GM18517 (cell line): Measurements from ENCODE around the gene XKR3.
"Not testable (repeated sequence)": the region's sequence is repeated elsewhere in the genome, so short reads cannot be mapped to it uniquely, and the experiment has no call there.

Experiments used
- ATAC-seq: cut with Tn5 transposase; IDR thresholded peaks from one replicate; pipeline ENCODE4 v1.9.1; 2021; ENCODE audit warnings: mild to moderate bottlenecking, moderate library complexity; ENCODE audit not compliant: unreplicated experiment

XKR3 gene

DNA sequence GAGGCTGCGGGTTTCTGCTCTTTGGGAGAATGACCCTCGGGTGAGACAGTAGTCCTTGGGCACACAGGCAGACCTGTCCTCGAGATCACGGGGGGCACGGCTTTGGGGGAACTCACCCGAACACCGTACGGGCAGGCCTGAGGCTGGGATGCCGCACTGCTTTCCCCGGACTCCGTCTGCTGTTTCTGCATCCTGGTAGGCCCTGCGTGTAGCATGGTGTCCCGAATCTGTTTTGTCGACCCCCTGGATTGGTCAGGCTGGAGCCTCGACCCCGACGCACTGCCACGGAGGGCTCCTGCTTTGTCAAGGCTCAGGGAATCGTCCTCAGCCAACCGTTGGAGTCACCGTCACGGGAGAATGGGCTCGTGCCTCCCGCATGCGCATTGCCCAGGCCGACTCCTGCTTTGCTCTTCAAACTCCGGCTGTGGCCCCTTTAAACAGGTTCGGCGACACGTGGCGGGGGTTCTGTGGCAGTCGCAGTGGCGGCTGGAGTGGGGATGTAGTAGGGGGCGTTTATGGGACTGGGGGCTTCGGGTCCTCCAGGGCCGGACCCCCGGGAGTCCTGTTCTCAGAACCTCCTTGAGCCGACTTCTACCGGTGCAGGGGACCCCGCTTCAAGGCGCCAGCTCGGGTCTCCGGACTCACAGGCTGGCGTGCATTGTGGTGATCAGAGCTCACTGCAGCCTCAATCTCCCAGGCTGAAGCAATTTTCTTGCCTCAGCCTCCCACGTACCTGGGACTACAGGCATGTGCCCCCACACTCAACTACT, 76.9 kb downstream of the XKR3 start:
- ATAC-seq, result not testable (repeated sequence)

DNA sequence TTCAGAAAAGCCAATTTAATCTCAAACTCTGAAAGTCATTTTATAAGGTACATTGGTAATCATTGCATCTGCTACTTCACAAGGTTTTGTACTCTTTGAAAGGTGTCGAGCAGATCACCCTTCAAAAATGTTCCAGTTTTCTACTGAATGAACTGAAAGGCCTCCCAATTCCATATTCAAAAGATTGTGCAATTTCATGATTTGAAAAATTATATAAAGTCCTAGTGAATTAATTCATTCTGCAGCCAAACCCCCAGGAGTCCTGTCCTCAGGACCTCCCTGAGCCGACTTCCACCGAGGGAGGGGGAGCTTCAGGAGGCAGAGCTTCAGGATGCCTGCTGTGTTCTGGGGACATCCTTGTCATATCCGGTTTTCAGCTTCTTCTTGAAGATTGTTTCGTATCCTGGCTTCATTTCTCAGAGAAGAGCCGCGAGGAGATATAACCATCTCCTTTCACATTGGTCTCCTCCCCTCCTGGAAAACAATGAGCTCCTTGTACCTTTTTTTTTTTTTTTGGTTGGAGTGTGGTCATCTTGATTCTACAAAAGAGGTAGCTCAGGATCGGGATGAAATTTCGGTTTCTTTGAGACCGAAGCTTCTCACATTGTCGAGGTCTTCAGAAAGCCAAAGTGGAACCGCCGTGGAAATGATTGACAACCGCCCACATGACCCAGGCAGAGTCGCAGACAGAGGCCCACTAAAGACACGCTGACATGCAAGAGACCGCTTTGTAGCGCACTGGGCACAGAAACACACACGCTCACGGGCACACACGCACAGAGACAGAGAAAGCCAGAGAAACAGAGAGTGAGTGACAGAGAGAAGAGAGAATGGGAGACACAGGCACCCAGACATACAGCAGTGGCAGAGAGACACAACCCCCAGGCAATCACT, 77.7 kb downstream of the XKR3 start:
- not testable (repeated sequence) for ATAC-seq

DNA sequence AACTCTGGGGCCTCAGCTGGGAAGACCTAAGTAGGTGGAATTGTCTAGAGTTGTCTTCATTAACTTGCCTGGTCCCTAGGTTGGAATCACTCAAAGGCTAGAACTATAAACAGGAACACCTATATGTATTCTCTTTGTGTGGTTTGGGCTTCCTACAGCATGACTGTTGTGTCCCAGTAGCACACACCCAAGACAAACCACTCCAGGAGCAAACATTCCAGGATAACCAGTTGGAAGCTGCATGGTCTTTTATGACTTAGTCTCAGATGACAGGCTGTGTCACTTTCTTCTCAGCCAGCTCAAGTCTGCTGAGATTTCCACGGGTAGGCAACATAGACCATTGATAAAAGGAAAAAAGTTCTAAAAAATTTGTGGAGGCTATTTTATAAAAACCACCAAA, 90.9 kb downstream of the XKR3 start:
- not testable (repeated sequence) for ATAC-seq
